ENCODE data around the gene PDE4C.

DNA sequence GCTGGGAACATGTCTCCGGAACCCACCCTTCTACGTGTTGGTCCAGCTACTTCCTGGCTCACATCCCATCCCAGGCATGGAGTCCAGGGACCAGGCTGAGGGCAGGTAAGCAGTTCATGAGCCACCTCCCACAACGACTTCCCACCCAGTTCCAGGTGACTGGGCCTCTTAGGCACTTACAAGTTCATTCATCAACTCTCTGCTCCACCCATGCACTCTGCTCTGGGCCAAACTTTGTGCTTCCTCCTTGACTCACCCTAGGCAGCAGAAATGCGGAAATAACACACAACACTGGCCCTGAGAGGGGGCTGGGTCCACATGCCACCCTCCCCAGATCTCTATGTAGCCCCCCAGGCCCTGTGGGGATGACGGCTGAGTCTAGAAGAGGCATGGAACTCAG is 27.5 kb upstream of the PDE4C start:
- TF ChIP-seq MYC (IDR thresholded peaks at IDR 0.05; ENCODE audit: low read depth, low read length) (no peak), CTCF (IDR thresholded peaks at IDR 0.05; ENCODE audit: low read depth, low read length) (no peak)
